WTC11 (cell line): ENCODE results near the gene POLR2C. TPM values are rescaled to one million over a fixed set of nuclear protein-coding genes. Genes with fewer than 3 reads are reported as not detected.
A peak's percentile ranks its signal among the peaks of the same experiment; 100 is the strongest.

Experiments
- ATAC-seq: fragments of 200-7000 bp; cut with Tn5 transposase; 2 replicates; pipeline ENCODE4 v1.10.0; 2021; ENCODE audit warnings: mild to moderate bottlenecking, moderate library complexity
- CTCF ChIA-PET: fragments of 300-600 bp; sonication (Branson Sonifier 250); formaldehyde crosslinking; loops from one replicate; lab custom pipeline; 2021; ENCODE audit warnings: antibody characterized with exemption; lab: Charles Lee
- POLR2A ChIA-PET: fragments of 350-600 bp; sonication (Branson Sonifier 250); formaldehyde crosslinking; loops from one replicate; lab custom pipeline; 2021; ENCODE audit warnings: antibody characterized with exemption; lab: Charles Lee
- DNase-seq: peaks from one replicate; pipeline ENCODE4 v3.0.0; 2021; ENCODE audit warnings: low spot score
- H3K27ac Mint-ChIP-seq: 2 replicates; pipeline ENCODE4 v1.8.0; 2021; ENCODE audit warnings: mixed read lengths
- H3K27me3 Mint-ChIP-seq: 2 replicates; pipeline ENCODE4 v1.8.0; 2021; ENCODE audit warnings: low read depth, mild to moderate bottlenecking, moderate library complexity, mixed read lengths
- H3K36me3 Mint-ChIP-seq: 2 replicates; pipeline ENCODE4 v1.8.0; 2021; ENCODE audit warnings: mixed read lengths
- H3K4me1 Mint-ChIP-seq: 2 replicates; pipeline ENCODE4 v1.8.0; 2022; ENCODE audit warnings: mixed read lengths
- H3K4me3 Mint-ChIP-seq: 2 replicates; pipeline ENCODE4 v1.8.0; 2021; ENCODE audit warnings: mild to moderate bottlenecking, moderate library complexity, mixed read lengths
- H3K9me3 Mint-ChIP-seq: 2 replicates; pipeline ENCODE4 v1.8.0; 2021; ENCODE audit warnings: mixed read lengths
- CREM ChIP-seq: sonication (generic); formaldehyde crosslinking; IDR thresholded peaks from 2 replicates; pipeline ENCODE4 v1.8.1; 2022; ENCODE audit warnings: mild to moderate bottlenecking, missing genetic modification reagents, moderate library complexity
- E2F1 ChIP-seq: sonication (generic); formaldehyde crosslinking; IDR thresholded peaks from 2 replicates; pipeline ENCODE4 v1.8.0; 2022; ENCODE audit warnings: mild to moderate bottlenecking, missing genetic modification reagents
- ELF4 ChIP-seq: sonication (generic); formaldehyde crosslinking; IDR thresholded peaks from 2 replicates; pipeline ENCODE4 v1.8.1; 2022; ENCODE audit warnings: low read depth, mild to moderate bottlenecking, moderate library complexity, missing genetic modification reagents
- ESRRA ChIP-seq: sonication (generic); formaldehyde crosslinking; IDR thresholded peaks from 2 replicates; pipeline ENCODE4 v1.8.1; 2022; ENCODE audit warnings: mild to moderate bottlenecking, missing genetic modification reagents, borderline replicate concordance
- FOXK1 ChIP-seq: sonication (generic); formaldehyde crosslinking; IDR thresholded peaks from 2 replicates; pipeline ENCODE4 v1.8.0; 2022; ENCODE audit warnings: mild to moderate bottlenecking, moderate library complexity, missing genetic modification reagents
- GRHL2 ChIP-seq: fragments of 250-450 bp; sonication (Bioruptor Pico); IDR thresholded peaks from 2 replicates; pipeline ENCODE4 v1.8.0; 2022; ENCODE audit warnings: mild to moderate bottlenecking, moderate library complexity; ENCODE audit not compliant: insufficient replicate concordance, severe bottlenecking
- IRF2 ChIP-seq: sonication (generic); formaldehyde crosslinking; IDR thresholded peaks from 2 replicates; pipeline ENCODE4 v1.8.0; 2022; ENCODE audit warnings: low read depth, missing genetic modification reagents, borderline replicate concordance
- MLX ChIP-seq: sonication (generic); formaldehyde crosslinking; IDR thresholded peaks from 2 replicates; pipeline ENCODE4 v1.8.1; 2023; ENCODE audit warnings: mild to moderate bottlenecking, missing genetic modification reagents, moderate library complexity
- RELA ChIP-seq: sonication (generic); formaldehyde crosslinking; IDR thresholded peaks from 2 replicates; pipeline ENCODE4 v1.8.1; 2022; ENCODE audit warnings: missing genetic modification reagents, mild to moderate bottlenecking, borderline replicate concordance
- RORB ChIP-seq: fragments of 250-450 bp; sonication (Bioruptor Pico); IDR thresholded peaks from 2 replicates; pipeline ENCODE4 v1.9.0; 2021; ENCODE audit warnings: mild to moderate bottlenecking
- SMAD3 ChIP-seq: sonication (generic); formaldehyde crosslinking; IDR thresholded peaks from 2 replicates; pipeline ENCODE4 v1.8.0; 2022; ENCODE audit warnings: missing genetic modification reagents, mild to moderate bottlenecking, borderline replicate concordance
- SMAD4 ChIP-seq: sonication (generic); formaldehyde crosslinking; IDR thresholded peaks from 2 replicates; pipeline ENCODE4 v1.8.0; 2022; ENCODE audit warnings: mild to moderate bottlenecking, missing genetic modification reagents
- TP53 ChIP-seq: sonication (generic); formaldehyde crosslinking; IDR thresholded peaks from 2 replicates; pipeline ENCODE4 v1.8.1; 2023; ENCODE audit warnings: mild to moderate bottlenecking, missing genetic modification reagents
- USF2 ChIP-seq: sonication (generic); formaldehyde crosslinking; IDR thresholded peaks from 2 replicates; pipeline ENCODE4 v1.8.1; 2023; ENCODE audit warnings: mild to moderate bottlenecking, missing genetic modification reagents, moderate library complexity
- ZBTB43 ChIP-seq: sonication (generic); formaldehyde crosslinking; IDR thresholded peaks from 2 replicates; pipeline ENCODE4 v1.8.1; 2023; ENCODE audit warnings: mild to moderate bottlenecking, missing genetic modification reagents
- ZNF121 ChIP-seq: sonication (generic); formaldehyde crosslinking; IDR thresholded peaks from 2 replicates; pipeline ENCODE4 v1.8.0; 2023; ENCODE audit warnings: missing genetic modification reagents
- ZNF232 ChIP-seq: sonication (generic); formaldehyde crosslinking; IDR thresholded peaks from 2 replicates; pipeline ENCODE4 v1.8.0; 2022; ENCODE audit warnings: mild to moderate bottlenecking, missing genetic modification reagents
- total RNA-seq: library from RNA; stranded (reverse); gene quantifications from 3 replicates; pipeline ENCODE4 v1.2.3, GENCODE V29; 2021

POLR2C gene
- total RNA-seq, 1 experiment from 2014 or later, result 75.4 TPM

- ChIA-PET POLR2A (no interaction called here), CTCF (interaction anchor here (1.1 kb wide), 1 partner anchor 37 kb away, joined by 3 read pairs; no protein-coding TSS in a partner anchor)
- Mint-ChIP-seq H3K27ac (no peak overlapping the region), H3K9me3 (no peaks in the 10 kb centered on the region), H3K36me3 (no peaks in the 10 kb centered on the region), H3K4me3 (no peak overlapping the region), H3K4me1 (peaks cover 40% of the 10 kb centered on the region), H3K27me3 (peaks cover 20% of the 10 kb centered on the region)
- DNase-seq, result no peak
- TF ChIP-seq ZNF121, result no peak
- no peak for ATAC-seq
These were observed 20.5 kb downstream of the POLR2C start for GRCh38 chr16:57482845-57483545.

- ChIA-PET POLR2A (no interaction called here), CTCF (interaction anchor here (1.5 kb wide), 1 partner anchor 21 kb away, joined by 5 read pairs; the partner anchor contains the start of gene POLR2C)
- Mint-ChIP-seq H3K27ac (no peak overlapping the region), H3K27me3 (peaks cover 23% of the 10 kb centered on the region), H3K4me1 (peaks cover 30% of the 10 kb centered on the region), H3K9me3 (peaks cover 7% of the 10 kb centered on the region; the same call in 1 of the 2 replicates), H3K36me3 (no peaks in the 10 kb centered on the region), H3K4me3 (peak overlapping the region; percentile 16; the same call in 1 of the 2 replicates)
- DNase-seq, result no peak
- ATAC-seq, result no peak
- TF ChIP-seq SMAD3 (CRISPR knock-in tag), result no peak
- no peak for TF ChIP-seq FOXK1 (CRISPR knock-in tag)
- no peak for TF ChIP-seq RORB (CRISPR knock-in tag)
- no peak for TF ChIP-seq ZBTB43 (CRISPR knock-in tag)
- no peak for TF ChIP-seq MLX
- TF ChIP-seq USF2 (CRISPR knock-in tag), result no peak
- TF ChIP-seq ELF4 (CRISPR knock-in tag), result no peak
- no peak for TF ChIP-seq RELA (CRISPR knock-in tag)
- no peak for TF ChIP-seq CREM (CRISPR knock-in tag)
- no peak for TF ChIP-seq ESRRA (CRISPR knock-in tag)
- no peak for TF ChIP-seq TP53 (CRISPR knock-in tag)
- TF ChIP-seq IRF2 (CRISPR knock-in tag), result no peak
- no peak for TF ChIP-seq GRHL2 (CRISPR knock-in tag)
- no peak for TF ChIP-seq ZNF232 (CRISPR knock-in tag)
- TF ChIP-seq E2F1 (CRISPR knock-in tag), result no peak
- no peak for TF ChIP-seq SMAD4
These were observed 21.4 kb downstream of the POLR2C start for GRCh38 chr16:57483725-57484514.
